ENCODE data around the gene IL20RA. TPM values are rescaled to one million over a fixed set of nuclear protein-coding genes. Genes with fewer than 3 reads are reported as not detected.
"Not testable (repeated sequence)": the region's sequence is repeated elsewhere in the genome, so short reads cannot be mapped to it uniquely, and the experiment has no call there.

IL20RA gene
- total RNA-seq, 1 donor from 2014 or later = 0.51 TPM

GRCh38 chr6:136969433-136969832, 75.3 kb downstream of the IL20RA start:
- no peak for DNase-seq

GRCh38 chr6:136968837-136969236, 75.9 kb downstream of the IL20RA start:
- no peak for DNase-seq

DNA sequence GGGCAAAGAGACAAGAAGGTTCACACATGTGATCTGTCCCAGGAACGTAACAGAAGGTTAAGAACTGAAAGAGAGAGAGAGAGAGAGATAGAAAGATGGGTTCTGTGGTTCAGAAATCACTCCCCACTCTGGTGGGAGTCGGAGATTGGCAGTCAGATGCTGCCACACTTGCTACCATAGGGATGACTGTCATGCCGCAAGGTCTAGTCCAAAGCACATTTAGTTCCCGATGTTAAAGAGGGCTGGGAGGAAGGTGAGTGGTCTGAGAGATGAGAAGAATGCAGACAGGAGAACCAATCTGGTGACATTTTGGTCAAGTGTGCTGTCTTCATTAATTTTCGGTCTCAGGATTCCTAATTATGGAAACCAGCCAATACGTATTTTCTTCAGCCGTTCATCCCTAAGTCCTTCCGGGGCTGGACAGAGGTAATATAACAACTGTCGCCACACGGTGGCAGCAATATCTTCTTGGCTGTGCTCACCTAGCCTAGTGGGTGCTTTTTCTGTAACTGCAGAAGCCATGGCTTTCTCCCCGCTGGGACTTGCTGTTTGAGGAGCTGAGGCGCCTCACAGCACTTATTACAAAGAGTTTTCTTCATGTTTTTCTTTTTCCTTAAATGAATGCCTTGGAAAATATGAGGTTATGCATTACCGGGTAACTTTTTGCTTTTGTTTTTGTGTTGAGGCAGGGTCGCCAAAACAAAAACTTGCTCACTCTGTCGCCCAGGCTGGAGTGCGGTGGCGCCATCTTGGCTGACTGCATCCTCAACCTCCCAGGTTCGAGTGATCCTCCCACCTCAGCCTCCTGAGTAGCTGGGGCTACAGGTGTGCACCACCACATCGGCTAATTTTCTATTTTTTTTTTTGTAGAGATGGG, 76.7 kb downstream of the IL20RA start:
- peak; percentile 77 for DNase-seq

GRCh38 chr6:136964398-136964797, 80.4 kb downstream of the IL20RA start:
- no peak for DNase-seq

DNA sequence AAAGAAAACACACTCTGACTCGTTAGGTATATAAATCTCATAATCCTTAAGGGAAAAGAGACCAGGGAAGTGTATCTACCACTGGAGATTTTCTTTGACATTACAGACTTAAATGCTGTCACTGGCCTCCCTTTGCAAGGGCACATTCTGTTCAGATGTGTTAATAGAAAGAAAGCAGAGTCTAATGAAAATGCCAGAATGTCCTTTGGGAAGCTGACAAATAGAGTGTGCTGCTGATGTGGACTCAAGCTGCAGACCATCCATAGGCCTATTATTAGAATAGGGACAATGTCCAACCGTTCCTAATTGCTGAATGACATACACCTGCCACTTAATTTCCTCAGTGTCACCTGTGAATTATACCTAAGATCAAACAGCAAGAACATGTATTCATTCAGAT, 81.5 kb downstream of the IL20RA start:
- DNase-seq = no peak

GRCh38 chr6:136962661-136963060, 82.1 kb downstream of the IL20RA start:
- peak; percentile 68 for DNase-seq

DNA sequence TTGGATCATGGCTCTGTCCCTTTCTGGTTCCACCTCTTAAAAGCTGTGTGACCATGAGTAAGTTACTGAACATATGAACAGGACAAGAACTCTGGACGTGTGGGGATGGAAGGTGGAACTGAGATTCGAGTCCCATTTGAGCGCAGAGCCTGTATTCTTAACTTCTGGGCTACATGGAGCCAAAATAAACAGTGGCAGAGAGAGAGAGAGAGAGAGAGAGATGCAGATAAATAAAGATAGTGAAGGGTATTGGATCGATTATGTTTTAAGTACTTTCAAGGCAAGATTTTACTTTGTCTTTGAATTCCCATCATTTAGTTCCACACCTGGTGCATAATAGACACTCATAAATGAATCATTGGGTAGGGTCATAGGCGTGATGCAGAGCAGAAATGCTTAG, 82.9 kb downstream of the IL20RA start:
- no peak for DNase-seq

- no peak for DNase-seq
Observed at GRCh38 chr6:136960781-136961180, 84.0 kb downstream of the IL20RA start.

DNA sequence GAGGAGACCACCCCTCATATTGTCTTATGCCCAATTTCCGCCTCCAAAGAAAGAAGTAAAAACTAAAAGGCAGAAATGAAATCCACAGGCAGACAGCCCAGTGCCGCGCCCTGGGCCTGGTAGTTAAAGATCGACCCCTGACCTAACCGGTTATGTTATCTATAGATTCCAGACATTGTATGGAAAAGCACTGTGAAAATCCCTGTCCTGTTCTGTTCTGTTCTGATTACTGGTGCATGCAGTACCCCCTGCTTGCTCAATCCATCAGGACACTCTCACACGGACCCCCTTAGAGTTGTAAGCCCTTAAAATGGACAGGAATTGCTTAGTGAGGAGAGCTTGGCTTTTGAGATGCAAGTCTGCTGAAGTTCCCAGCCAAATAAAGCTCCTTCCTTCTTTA, 84.8 kb downstream of the IL20RA start:
- DNase-seq = not testable (repeated sequence)

DNA sequence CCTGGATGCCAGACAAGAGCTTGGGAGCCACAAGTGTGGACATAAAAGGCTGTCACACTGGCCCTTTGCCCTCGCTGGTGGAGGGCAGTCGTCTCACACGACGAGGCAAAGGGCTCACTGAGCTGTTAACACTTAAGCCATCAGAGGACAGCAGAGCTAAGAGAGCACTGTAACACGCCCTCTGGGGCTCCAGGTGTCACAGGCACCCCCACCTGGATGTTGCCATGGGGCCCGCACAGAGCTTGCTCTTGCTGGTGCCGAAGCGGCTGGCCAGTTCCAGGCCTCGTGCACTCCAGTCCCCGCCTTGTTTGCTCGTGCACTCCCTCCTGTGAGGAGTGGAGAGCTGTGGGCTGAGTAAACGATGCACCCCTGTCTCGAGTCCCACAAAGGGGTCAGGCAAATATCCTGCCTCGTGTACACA, 85.3 kb downstream of the IL20RA start:
- no peak for DNase-seq

- DNase-seq = no peak
Observed at GRCh38 chr6:136958168-136958567, 86.6 kb downstream of the IL20RA start.

GRCh38 chr6:136956590-136957544, 87.9 kb downstream of the IL20RA start:
- DNase-seq = peak; percentile 9

- DNase-seq = no peak
Observed at GRCh38 chr6:136955123-136955522, 89.6 kb downstream of the IL20RA start.

DNA sequence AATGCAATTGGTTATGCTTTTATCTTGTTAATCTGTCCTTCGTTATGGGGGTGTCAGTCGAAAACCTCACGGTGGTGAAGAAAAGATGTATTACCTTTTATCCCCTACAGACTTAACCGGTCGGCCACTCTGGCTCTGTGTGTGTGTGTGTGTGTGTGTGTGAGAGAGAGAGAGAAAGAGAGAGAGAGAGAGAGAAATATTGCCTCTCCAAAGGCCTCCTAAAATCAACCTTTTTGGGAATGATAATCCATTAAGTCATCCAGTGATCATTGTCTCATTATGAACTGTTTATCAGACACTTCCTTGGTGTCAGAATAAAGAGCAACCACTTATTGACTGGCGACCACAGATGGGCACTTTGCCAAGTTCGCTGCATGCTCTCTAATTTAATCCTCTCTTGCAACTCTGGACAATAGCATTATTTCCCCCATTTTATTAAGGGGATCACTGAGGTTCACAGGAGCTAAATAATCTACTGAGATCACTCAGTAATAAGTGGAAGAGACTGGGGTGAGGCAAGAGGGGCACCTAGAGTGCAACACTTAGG, 92.0 kb downstream of the IL20RA start:
- DNase-seq = no peak

- DNase-seq = no peak
Observed at GRCh38 chr6:136950436-136951126, 94.2 kb downstream of the IL20RA start.

Other genes with a start within 250 kb of the IL20RA start
- gene PEX7, start 222.4 kb downstream of the IL20RA start, total RNA-seq = 5.9 and 7.7 TPM in 2 replicates
- gene SLC35D3, start 122.7 kb downstream of the IL20RA start, total RNA-seq = not detected in 2 replicates
- gene IL22RA2, start 128.7 kb upstream of the IL20RA start, total RNA-seq = not detected in 2 replicates
- gene IFNGR1, start 174.4 kb upstream of the IL20RA start, total RNA-seq = 105 and 117 TPM in 2 replicates